IgD-negative memory B cell (primary cell): ENCODE measurements around the gene SRSF4. TPM values are rescaled to one million over a fixed set of nuclear protein-coding genes. Genes with fewer than 3 reads are reported as not detected.
"Not testable (repeated sequence)": the region's sequence is repeated elsewhere in the genome, so short reads cannot be mapped to it uniquely, and the experiment has no call there.

Experiments used
- H3K27ac Mint-ChIP-seq, 3 donors: one replicate each; pipeline ENCODE4 v1.8.0; 2020 to 2022; ENCODE audit warnings: mild to moderate bottlenecking in 3 of 3, mixed read lengths in 3 of 3, moderate library complexity in 1 of 3
- H3K27me3 Mint-ChIP-seq: one replicate; pipeline ENCODE4 v1.8.0; 2021; ENCODE audit warnings: mixed read lengths
- H3K36me3 Mint-ChIP-seq: one replicate; pipeline ENCODE4 v1.8.0; 2020; ENCODE audit warnings: mild to moderate bottlenecking, mixed read lengths
- H3K4me1 Mint-ChIP-seq, 3 donors: one replicate each; pipeline ENCODE4 v1.8.0; 2020 to 2022; ENCODE audit warnings: mixed read lengths in 3 of 3, mild to moderate bottlenecking in 1 of 3
- H3K4me3 Mint-ChIP-seq, 4 donors: one replicate each; pipeline ENCODE4 v1.8.0; 2020 to 2022; ENCODE audit warnings: mild to moderate bottlenecking in 4 of 4, mixed read lengths in 4 of 4, moderate library complexity in 3 of 4
- H3K9me3 Mint-ChIP-seq, 3 donors: one replicate each; pipeline ENCODE4 v1.8.0; 2020 to 2021; ENCODE audit warnings: mixed read lengths in 3 of 3, mild to moderate bottlenecking in 1 of 3
- polyA plus RNA-seq: library from polyadenylated mRNA; unstranded; fragments of 300-500 nt; fragmentation: Illumina TruSeq; gene quantifications from one replicate; pipeline ENCODE4 v1.2.3, GENCODE V29; 2021

SRSF4 gene
- polyA plus RNA-seq, 1 donor from 2014 or later: 88.3 TPM

- Mint-ChIP-seq H3K27me3 (no peaks in the 10 kb centered on the region), H3K9me3 (no peaks in the 10 kb centered on the region), H3K4me3 (no peak overlapping the region), H3K4me1 (peaks cover 7 to 17% (median 12%) of the 10 kb centered on the region in 3 donors), H3K36me3 (peaks cover 3% of the 10 kb centered on the region), H3K27ac (no peak overlapping the region)
Observed at GRCh38 chr1:29162025-29162424, 19.7 kb downstream of the SRSF4 start.

- H3K27ac Mint-ChIP-seq: no peak overlapping the region
- no peaks in the 10 kb centered on the region for H3K9me3 Mint-ChIP-seq
- H3K27me3 Mint-ChIP-seq: no peaks in the 10 kb centered on the region
- H3K36me3 Mint-ChIP-seq: peaks cover 8% of the 10 kb centered on the region
- H3K4me1 Mint-ChIP-seq: peaks cover 5 to 11% (median 8%) of the 10 kb centered on the region in 3 donors
- no peak overlapping the region for H3K4me3 Mint-ChIP-seq
Observed at GRCh38 chr1:29159773-29160172, 21.9 kb downstream of the SRSF4 start.

- peaks cover 9% of the 10 kb centered on the region for H3K36me3 Mint-ChIP-seq
Observed at GRCh38 chr1:29157269-29157601, 24.5 kb downstream of the SRSF4 start.

GRCh38 chr1:29156543-29157268 is 25.0 kb downstream of the SRSF4 start:
- Mint-ChIP-seq H3K27ac (no peak overlapping the region), H3K9me3 (no peaks in the 10 kb centered on the region), H3K4me1 (peaks cover 0 to 2% (median 0%) of the 10 kb centered on the region in 3 donors), H3K36me3 (peaks cover 9% of the 10 kb centered on the region), H3K27me3 (no peaks in the 10 kb centered on the region), H3K4me3 (no peak overlapping the region)

More at GRCh38 chr1:29157269-29157601, 24.5 kb downstream of the SRSF4 start:
- Mint-ChIP-seq H3K9me3 (no peaks in the 10 kb centered on the region), H3K4me3 (no peak overlapping the region), H3K27me3 (no peaks in the 10 kb centered on the region), H3K4me1 (peaks cover 0 to 2% (median 0%) of the 10 kb centered on the region in 3 donors), H3K27ac (no peak overlapping the region)

GRCh38 chr1:29152046-29152805 is 29.5 kb downstream of the SRSF4 start:
- Mint-ChIP-seq H3K27ac (peak overlapping the region in 2 of 3 donors; percentile 13 to 19), H3K4me3 (no peak overlapping the region), H3K9me3 (no peaks in the 10 kb centered on the region), H3K36me3 (peaks cover 19% of the 10 kb centered on the region), H3K27me3 (no peaks in the 10 kb centered on the region), H3K4me1 (peaks cover 0 to 1% (median 0%) of the 10 kb centered on the region in 3 donors)

GRCh38 chr1:29150346-29150745 is 31.4 kb downstream of the SRSF4 start:
- H3K27me3 Mint-ChIP-seq, H3K9me3 Mint-ChIP-seq, H3K4me3 Mint-ChIP-seq, H3K4me1 Mint-ChIP-seq, H3K27ac Mint-ChIP-seq: not testable (repeated sequence)
- H3K36me3 Mint-ChIP-seq: peaks cover 25% of the 10 kb centered on the region

- Mint-ChIP-seq H3K36me3 (peaks cover 23% of the 10 kb centered on the region), H3K4me1 (no peaks in the 10 kb centered on the region), H3K4me3 (no peak overlapping the region), H3K9me3 (peaks cover 0 to 3% (median 0%) of the 10 kb centered on the region in 3 donors), H3K27me3 (no peaks in the 10 kb centered on the region), H3K27ac (no peak overlapping the region)
Observed at GRCh38 chr1:29148656-29149491, 32.8 kb downstream of the SRSF4 start.

GRCh38 chr1:29145739-29146437 is 35.8 kb downstream of the SRSF4 start:
- Mint-ChIP-seq H3K4me1 (no peaks in the 10 kb centered on the region), H3K4me3 (no peak overlapping the region), H3K27ac (no peak overlapping the region), H3K9me3 (peaks cover 0 to 3% (median 3%) of the 10 kb centered on the region in 3 donors), H3K27me3 (no peaks in the 10 kb centered on the region), H3K36me3 (peaks cover 21% of the 10 kb centered on the region)

GRCh38 chr1:29144178-29144577 is 37.5 kb downstream of the SRSF4 start:
- H3K27ac Mint-ChIP-seq: no peak overlapping the region
- H3K36me3 Mint-ChIP-seq: peaks cover 16% of the 10 kb centered on the region
- peaks cover 0 to 3% (median 3%) of the 10 kb centered on the region in 3 donors for H3K9me3 Mint-ChIP-seq
- H3K4me1 Mint-ChIP-seq: no peaks in the 10 kb centered on the region
- H3K4me3 Mint-ChIP-seq: no peak overlapping the region
- H3K27me3 Mint-ChIP-seq: no peaks in the 10 kb centered on the region

- Mint-ChIP-seq H3K4me1 (no peaks in the 10 kb centered on the region), H3K27ac (peak overlapping the region in 1 of 3 donors; percentile 35), H3K4me3 (no peak overlapping the region), H3K9me3 (peaks cover 0 to 3% (median 3%) of the 10 kb centered on the region in 3 donors), H3K36me3 (peaks cover 10% of the 10 kb centered on the region), H3K27me3 (no peaks in the 10 kb centered on the region)
Observed at GRCh38 chr1:29142714-29143113, 39.0 kb downstream of the SRSF4 start.

- Mint-ChIP-seq H3K36me3 (no peaks in the 10 kb centered on the region), H3K27me3 (no peaks in the 10 kb centered on the region), H3K9me3 (peaks cover 0 to 1% (median 0%) of the 10 kb centered on the region in 3 donors), H3K4me1 (peaks cover 0 to 3% (median 0%) of the 10 kb centered on the region in 3 donors), H3K27ac (no peak overlapping the region), H3K4me3 (no peak overlapping the region)
Observed at GRCh38 chr1:29136391-29136915, 45.2 kb downstream of the SRSF4 start.

- peaks cover 0 to 3% (median 0%) of the 10 kb centered on the region in 3 donors for H3K4me1 Mint-ChIP-seq
- no peaks in the 10 kb centered on the region for H3K36me3 Mint-ChIP-seq
- H3K4me3 Mint-ChIP-seq: no peak overlapping the region
- no peak overlapping the region for H3K27ac Mint-ChIP-seq
- peaks cover 3% of the 10 kb centered on the region for H3K27me3 Mint-ChIP-seq
- peaks cover 0 to 1% (median 0%) of the 10 kb centered on the region in 3 donors for H3K9me3 Mint-ChIP-seq
Observed at GRCh38 chr1:29134695-29135028, 47.0 kb downstream of the SRSF4 start.

- Mint-ChIP-seq H3K27ac (no peak overlapping the region), H3K4me1 (peaks cover 0 to 3% (median 0%) of the 10 kb centered on the region in 3 donors), H3K27me3 (peaks cover 3% of the 10 kb centered on the region), H3K4me3 (peak overlapping the region in 1 of 4 donors; percentile 38), H3K36me3 (no peaks in the 10 kb centered on the region), H3K9me3 (peaks cover 0 to 1% (median 0%) of the 10 kb centered on the region in 3 donors)
Observed at GRCh38 chr1:29133861-29134694, 47.6 kb downstream of the SRSF4 start.

GRCh38 chr1:29131056-29131455 is 50.6 kb downstream of the SRSF4 start:
- H3K27ac Mint-ChIP-seq, H3K27me3 Mint-ChIP-seq, H3K36me3 Mint-ChIP-seq, H3K9me3 Mint-ChIP-seq, H3K4me3 Mint-ChIP-seq, H3K4me1 Mint-ChIP-seq: not testable (repeated sequence)
